Skin epidermis (tissue), 12 donors: ENCODE measurements around the gene MLYCD.

Experiments used
- H3K27ac ChIP-seq, 21 experiments: fragments of 200-600 bp; sonication (generic) in 11 of 21; one replicate each; pipeline ENCODE4 v1.5.0; 2020; ENCODE audit warnings: mild to moderate bottlenecking in 3 of 21, inconsistent platforms in 2 of 21, moderate library complexity in 2 of 21
- H3K4me3 ChIP-seq, 7 experiments: fragments of 200-600 bp; sonication (generic) in 2 of 7; one replicate each; pipeline ENCODE4 v1.5.0; 2020; ENCODE audit warnings: inconsistent platforms in 2 of 7, mild to moderate bottlenecking in 2 of 7, moderate library complexity in 1 of 7

The MLYCD gene

GRCh38 chr16:83895942-83896341 is 3.0 kb upstream of the MLYCD start:
- Histone ChIP-seq H3K4me3 (no peak overlapping the region), H3K27ac (no peak overlapping the region)

GRCh38 chr16:83899272-83899897 is 470 bp downstream of the MLYCD start:
- H3K27ac ChIP-seq, result peak overlapping the region; percentile 31 to 90 (median 81)

GRCh38 chr16:83899978-83900377 is 1.1 kb downstream of the MLYCD start:
- Histone ChIP-seq H3K27ac (peak overlapping the region in 6 of 21 experiments; percentile 55 to 89 (median 80)), H3K4me3 (peak overlapping the region; percentile 53 to 92 (median 74))

More at GRCh38 chr16:83899272-83899897, 470 bp downstream of the MLYCD start:
- H3K4me3 ChIP-seq, result peak overlapping the region; percentile 53 to 92 (median 74)

- Histone ChIP-seq H3K27ac (no peak overlapping the region), H3K4me3 (no peak overlapping the region)
Measured at GRCh38 chr16:83900571-83900970, 1.7 kb downstream of the MLYCD start.

GRCh38 chr16:83901101-83901500 is 2.2 kb downstream of the MLYCD start:
- no peak overlapping the region for H3K4me3 ChIP-seq
- H3K27ac ChIP-seq, result no peak overlapping the region

- no peak overlapping the region for H3K4me3 ChIP-seq
Measured at GRCh38 chr16:83903751-83904150, 4.8 kb downstream of the MLYCD start.

GRCh38 chr16:83906683-83907082 is 7.8 kb downstream of the MLYCD start:
- H3K4me3 ChIP-seq, result no peak overlapping the region
- no peak overlapping the region for H3K27ac ChIP-seq

More at GRCh38 chr16:83903751-83904150, 4.8 kb downstream of the MLYCD start:
- no peak overlapping the region for H3K27ac ChIP-seq

GRCh38 chr16:83907111-83907510 is 8.2 kb downstream of the MLYCD start:
- no peak overlapping the region for H3K4me3 ChIP-seq
- no peak overlapping the region for H3K27ac ChIP-seq

- Histone ChIP-seq H3K4me3 (no peak overlapping the region), H3K27ac (no peak overlapping the region)
Measured at GRCh38 chr16:83907631-83908250, 8.8 kb downstream of the MLYCD start.

- H3K27ac ChIP-seq, result no peak overlapping the region
- H3K4me3 ChIP-seq, result no peak overlapping the region
Measured at GRCh38 chr16:83908798-83909197, 9.9 kb downstream of the MLYCD start.

GRCh38 chr16:83911290-83911689 is 12.4 kb downstream of the MLYCD start:
- no peak overlapping the region for H3K4me3 ChIP-seq

GRCh38 chr16:83912519-83913244 is 13.8 kb downstream of the MLYCD start:
- H3K4me3 ChIP-seq, result no peak overlapping the region
- H3K27ac ChIP-seq, result no peak overlapping the region

More at GRCh38 chr16:83911290-83911689, 12.4 kb downstream of the MLYCD start:
- no peak overlapping the region for H3K27ac ChIP-seq

GRCh38 chr16:83913245-83913633 is 14.3 kb downstream of the MLYCD start:
- Histone ChIP-seq H3K4me3 (no peak overlapping the region), H3K27ac (no peak overlapping the region)

GRCh38 chr16:83914091-83914710 is 15.3 kb downstream of the MLYCD start:
- no peak overlapping the region for H3K4me3 ChIP-seq
- no peak overlapping the region for H3K27ac ChIP-seq

- Histone ChIP-seq H3K27ac (no peak overlapping the region), H3K4me3 (no peak overlapping the region)
Measured at GRCh38 chr16:83915081-83915480, 16.2 kb downstream of the MLYCD start.

- Histone ChIP-seq H3K4me3 (no peak overlapping the region), H3K27ac (no peak overlapping the region)
Measured at GRCh38 chr16:83915491-83915890, 16.6 kb downstream of the MLYCD start.

GRCh38 chr16:83917152-83918120 is 18.5 kb downstream of the MLYCD start:
- H3K4me3 ChIP-seq, result no peak overlapping the region

GRCh38 chr16:83920894-83921491 is 22.1 kb downstream of the MLYCD start:
- no peak overlapping the region for H3K4me3 ChIP-seq

More at GRCh38 chr16:83917152-83918120, 18.5 kb downstream of the MLYCD start:
- no peak overlapping the region for H3K27ac ChIP-seq

More at GRCh38 chr16:83920894-83921491, 22.1 kb downstream of the MLYCD start:
- H3K27ac ChIP-seq, result no peak overlapping the region
